Breast epithelium (tissue), 4 donors: Measurements from ENCODE around the gene OLFML2B. TPM values are rescaled to one million over a fixed set of nuclear protein-coding genes. Genes with fewer than 3 reads are reported as not detected.

ENCODE experiments used
- DNase-seq, 2 donors: peaks; one replicate each; pipeline ENCODE4 v3.0.0-alpha.2; 2019; ENCODE audit warnings: low spot score in 2 of 2
- H3K27ac ChIP-seq, 2 donors: fragments of 200-600 bp; sonication (generic) in 1 of 2; one replicate each; pipeline ENCODE4 v1.5.1; 2016 to 2019; ENCODE audit warnings: mild to moderate bottlenecking in 1 of 2
- H3K27me3 ChIP-seq, 2 donors: fragments of 200-600 bp; sonication (generic) in 1 of 2; one replicate each; pipeline versions ENCODE4 v1.5.1 to v1.6.0; 2017 to 2019; ENCODE audit warnings: control low read depth in 1 of 2, mild to moderate bottlenecking in 1 of 2
- H3K36me3 ChIP-seq: fragments of 200-600 bp; one replicate; pipeline ENCODE4 v1.5.1; 2019
- H3K4me1 ChIP-seq, 2 donors: fragments of 200-600 bp; sonication (generic); one replicate each; pipeline ENCODE4 v1.5.1; 2016 to 2019; ENCODE audit warnings: control low read depth in 1 of 2
- H3K4me3 ChIP-seq, 3 donors: fragments of 200-600 bp; sonication (generic); 1 replicate in 2 of 3; 2 replicates in 1 of 3; pipeline ENCODE4 v1.5.1; 2016 to 2019; ENCODE audit warnings: mild to moderate bottlenecking in 3 of 3, moderate library complexity in 2 of 3
- H3K9me3 ChIP-seq, 2 donors: fragments of 200-600 bp; sonication (generic) in 1 of 2; one replicate each; pipeline ENCODE4 v1.5.1; 2016 to 2019; ENCODE audit warnings: control low read depth in 1 of 2
- CTCF ChIP-seq, 3 donors: fragments of 450-650 bp; IDR thresholded peaks; one replicate each; pipeline ENCODE4 v1.5.1; 2016 to 2017; ENCODE audit warnings: antibody characterized with exemption in 3 of 3, mild to moderate bottlenecking in 3 of 3, moderate library complexity in 3 of 3
- POLR2A ChIP-seq: fragments of 450-650 bp; IDR thresholded peaks from one replicate; pipeline ENCODE4 v1.6.1; 2016; ENCODE audit warnings: antibody characterized with exemption, mild to moderate bottlenecking, moderate library complexity
- POLR2AphosphoS5 ChIP-seq, 3 donors: sonication (generic); formaldehyde crosslinking; IDR thresholded peaks; one replicate each; pipeline ENCODE4 v1.6.1; 2017; ENCODE audit warnings: antibody characterized with exemption in 3 of 3
- intact Hi-C: fragments of 100-400 bp; cut with DNase I; formaldehyde crosslinking; loops from one replicate; pipeline ENCODE4 v1.15.1; 2023; ENCODE audit warnings: low total_unique reads
- total RNA-seq, 3 donors: library from RNA; depleted of rRNA; stranded (reverse); fragments of >200 nt; gene quantifications; one replicate each; pipeline ENCODE4 v1.1.0, GENCODE V29; 2016

Gene OLFML2B
- total RNA-seq, 3 donors from 2014 or later, result 5.2 to 9.6 (median 7.3) TPM

- H3K4me1 ChIP-seq, result no peaks in the 10 kb centered on the region
- H3K36me3 ChIP-seq, result no peaks in the 10 kb centered on the region
- no peak for DNase-seq
- no peaks in the 10 kb centered on the region for H3K27me3 ChIP-seq
- intact Hi-C loops, result no loop called here
- H3K27ac ChIP-seq, result no peak overlapping the region
- H3K9me3 ChIP-seq, result no peaks in the 10 kb centered on the region
- no peak overlapping the region for H3K4me3 ChIP-seq
- no peak for TF ChIP-seq POLR2A
- no peak for TF ChIP-seq POLR2AphosphoS5 (IDR thresholded peaks at IDR 0.05)
- no peak for TF ChIP-seq CTCF (IDR thresholded peaks at IDR 0.05)
Measured at GRCh38 chr1:161997152-161997551, 26.5 kb downstream of the OLFML2B start.

- TF ChIP-seq POLR2AphosphoS5 (IDR thresholded peaks at IDR 0.05) (no peak), POLR2A (no peak), CTCF (IDR thresholded peaks at IDR 0.05) (no peak)
- intact Hi-C loops, result no loop called here
- H3K27me3 ChIP-seq, result no peaks in the 10 kb centered on the region
- no peak overlapping the region for H3K27ac ChIP-seq
- no peaks in the 10 kb centered on the region for H3K9me3 ChIP-seq
- no peak overlapping the region for H3K4me3 ChIP-seq
- DNase-seq, result no peak
- H3K4me1 ChIP-seq, result no peaks in the 10 kb centered on the region
- H3K36me3 ChIP-seq, result no peaks in the 10 kb centered on the region
Measured at GRCh38 chr1:161994175-161994668, 29.4 kb downstream of the OLFML2B start.

- H3K9me3 ChIP-seq, result no peaks in the 10 kb centered on the region
- intact Hi-C loops, result no loop called here
- no peak overlapping the region for H3K27ac ChIP-seq
- no peak for DNase-seq
- H3K27me3 ChIP-seq, result no peaks in the 10 kb centered on the region
- no peak overlapping the region for H3K4me3 ChIP-seq
- no peaks in the 10 kb centered on the region for H3K4me1 ChIP-seq
- TF ChIP-seq CTCF (IDR thresholded peaks at IDR 0.05) (no peak), POLR2A (no peak), POLR2AphosphoS5 (IDR thresholded peaks at IDR 0.05) (no peak)
- H3K36me3 ChIP-seq, result no peaks in the 10 kb centered on the region
Measured at GRCh38 chr1:161993576-161993975, 30.1 kb downstream of the OLFML2B start.

GRCh38 chr1:161989786-161990185, 33.9 kb downstream of the OLFML2B start:
- no peak for DNase-seq
- TF ChIP-seq POLR2A, result no peak
- Histone ChIP-seq H3K27me3 (no peaks in the 10 kb centered on the region), H3K9me3 (peaks cover 7 to 12% of the 10 kb centered on the region in 2 donors), H3K36me3 (no peaks in the 10 kb centered on the region), H3K4me1 (no peaks in the 10 kb centered on the region), H3K4me3 (no peak overlapping the region), H3K27ac (no peak overlapping the region)
- intact Hi-C loops, result no loop called here

- no peaks in the 10 kb centered on the region for H3K4me1 ChIP-seq
- H3K36me3 ChIP-seq, result no peaks in the 10 kb centered on the region
- intact Hi-C loops, result no loop called here
- no peak overlapping the region for H3K27ac ChIP-seq
- no peak overlapping the region for H3K4me3 ChIP-seq
- H3K9me3 ChIP-seq, result peaks cover 7 to 12% of the 10 kb centered on the region in 2 donors
- no peak for DNase-seq
- H3K27me3 ChIP-seq, result no peaks in the 10 kb centered on the region
- no peak for TF ChIP-seq POLR2A
- no peak for TF ChIP-seq POLR2AphosphoS5 (IDR thresholded peaks at IDR 0.05)
- no peak for TF ChIP-seq CTCF (IDR thresholded peaks at IDR 0.05)
Measured at GRCh38 chr1:161989108-161989507, 34.6 kb downstream of the OLFML2B start.

- H3K27ac ChIP-seq, result no peak overlapping the region
- H3K27me3 ChIP-seq, result no peaks in the 10 kb centered on the region
- no peak for DNase-seq
- no peaks in the 10 kb centered on the region for H3K36me3 ChIP-seq
- intact Hi-C loops, result no loop called here
- no peaks in the 10 kb centered on the region for H3K4me1 ChIP-seq
- H3K4me3 ChIP-seq, result no peak overlapping the region
- TF ChIP-seq POLR2AphosphoS5 (IDR thresholded peaks at IDR 0.05), result no peak
- TF ChIP-seq CTCF (IDR thresholded peaks at IDR 0.05), result no peak
- TF ChIP-seq POLR2A, result no peak
- peaks cover 7 to 12% of the 10 kb centered on the region in 2 donors for H3K9me3 ChIP-seq
Measured at GRCh38 chr1:161988413-161988812, 35.3 kb downstream of the OLFML2B start.
